WTC11 (cell line): ENCODE data around the gene WBP2NL.

Experiments
- IRF2 ChIP-seq: sonication (generic); formaldehyde crosslinking; IDR thresholded peaks from 2 replicates; pipeline ENCODE4 v1.8.0; 2022; ENCODE audit warnings: low read depth, missing genetic modification reagents, borderline replicate concordance
- NR2C2 ChIP-seq: sonication (generic); formaldehyde crosslinking; IDR thresholded peaks from 2 replicates; pipeline ENCODE4 v1.8.0; 2022; ENCODE audit warnings: mild to moderate bottlenecking, missing genetic modification reagents
- RELA ChIP-seq: sonication (generic); formaldehyde crosslinking; IDR thresholded peaks from 2 replicates; pipeline ENCODE4 v1.8.1; 2022; ENCODE audit warnings: missing genetic modification reagents, mild to moderate bottlenecking, borderline replicate concordance
- TP53 ChIP-seq: sonication (generic); formaldehyde crosslinking; IDR thresholded peaks from 2 replicates; pipeline ENCODE4 v1.8.1; 2023; ENCODE audit warnings: mild to moderate bottlenecking, missing genetic modification reagents
- TF ChIP-seq, protein P1 (sequence below): fragments of 200-600 bp; IDR thresholded peaks from 2 replicates; pipeline ENCODE4 v1.8.0; 2022; ENCODE audit warnings: antibody characterized with exemption
- TF ChIP-seq, protein P2 (sequence below): sonication (generic); formaldehyde crosslinking; IDR thresholded peaks from 2 replicates; pipeline ENCODE4 v1.8.0; 2022; ENCODE audit warnings: mild to moderate bottlenecking, missing genetic modification reagents
- TF ChIP-seq, protein P3 (sequence below): sonication (generic); formaldehyde crosslinking; IDR thresholded peaks from 2 replicates; pipeline ENCODE4 v1.8.1; 2023; ENCODE audit warnings: mild to moderate bottlenecking, missing genetic modification reagents
- TF ChIP-seq, protein P4 (sequence below): sonication (generic); formaldehyde crosslinking; IDR thresholded peaks from 2 replicates; pipeline ENCODE4 v1.8.0; 2022; ENCODE audit warnings: mild to moderate bottlenecking, missing genetic modification reagents
- TF ChIP-seq, protein P5 (sequence below): sonication (generic); formaldehyde crosslinking; IDR thresholded peaks from 2 replicates; pipeline ENCODE4 v1.8.1; 2022; ENCODE audit warnings: low read depth, mild to moderate bottlenecking, moderate library complexity, missing genetic modification reagents, borderline replicate concordance
- TF ChIP-seq, protein P6 (sequence below): sonication (generic); formaldehyde crosslinking; IDR thresholded peaks from 2 replicates; pipeline ENCODE4 v1.8.1; 2022; ENCODE audit warnings: mild to moderate bottlenecking, missing genetic modification reagents, moderate library complexity, borderline replicate concordance
- TF ChIP-seq, protein P7 (sequence below): sonication (generic); formaldehyde crosslinking; IDR thresholded peaks from 2 replicates; pipeline ENCODE4 v1.8.1; 2022; ENCODE audit warnings: low read depth, missing genetic modification reagents, borderline replicate concordance

DNA sequence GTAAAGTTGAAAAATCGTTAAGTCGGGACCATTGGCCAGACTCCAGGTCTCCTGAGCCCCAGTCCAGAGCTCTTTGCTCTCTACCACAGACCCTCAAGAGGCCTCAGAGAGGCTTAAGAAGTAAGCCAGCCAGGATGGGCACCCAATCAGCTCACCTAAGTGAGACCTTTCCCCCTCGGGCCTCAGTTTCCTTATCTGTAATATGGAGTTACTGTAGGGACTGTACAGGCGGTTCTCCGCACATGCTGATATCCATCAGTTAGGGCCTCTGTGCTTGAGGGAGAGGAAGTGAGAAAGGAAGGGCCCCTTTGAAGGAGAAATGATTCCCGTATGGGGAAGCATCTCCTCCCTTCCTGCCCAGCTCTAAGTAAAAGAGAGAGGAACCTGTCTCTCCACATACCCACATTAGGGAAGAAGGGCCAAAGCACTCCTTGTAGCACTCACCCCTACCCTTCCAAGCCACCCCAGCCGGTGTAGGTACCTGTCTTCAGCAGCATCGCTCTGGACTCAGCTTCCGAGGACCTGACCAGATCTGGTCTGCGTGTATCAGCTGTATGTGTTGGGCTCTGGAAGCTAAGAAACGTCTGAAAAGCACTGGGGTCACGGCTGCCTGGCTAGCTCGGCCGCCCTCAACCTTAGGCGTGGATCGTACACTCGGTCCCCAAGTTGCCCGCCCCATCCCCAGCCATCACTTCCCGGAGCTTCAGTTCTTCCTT is 71.4 kb downstream of the WBP2NL start:
- TF ChIP-seq, protein P1, sequence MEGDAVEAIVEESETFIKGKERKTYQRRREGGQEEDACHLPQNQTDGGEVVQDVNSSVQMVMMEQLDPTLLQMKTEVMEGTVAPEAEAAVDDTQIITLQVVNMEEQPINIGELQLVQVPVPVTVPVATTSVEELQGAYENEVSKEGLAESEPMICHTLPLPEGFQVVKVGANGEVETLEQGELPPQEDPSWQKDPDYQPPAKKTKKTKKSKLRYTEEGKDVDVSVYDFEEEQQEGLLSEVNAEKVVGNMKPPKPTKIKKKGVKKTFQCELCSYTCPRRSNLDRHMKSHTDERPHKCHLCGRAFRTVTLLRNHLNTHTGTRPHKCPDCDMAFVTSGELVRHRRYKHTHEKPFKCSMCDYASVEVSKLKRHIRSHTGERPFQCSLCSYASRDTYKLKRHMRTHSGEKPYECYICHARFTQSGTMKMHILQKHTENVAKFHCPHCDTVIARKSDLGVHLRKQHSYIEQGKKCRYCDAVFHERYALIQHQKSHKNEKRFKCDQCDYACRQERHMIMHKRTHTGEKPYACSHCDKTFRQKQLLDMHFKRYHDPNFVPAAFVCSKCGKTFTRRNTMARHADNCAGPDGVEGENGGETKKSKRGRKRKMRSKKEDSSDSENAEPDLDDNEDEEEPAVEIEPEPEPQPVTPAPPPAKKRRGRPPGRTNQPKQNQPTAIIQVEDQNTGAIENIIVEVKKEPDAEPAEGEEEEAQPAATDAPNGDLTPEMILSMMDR: no peak
- TF ChIP-seq, protein P2, sequence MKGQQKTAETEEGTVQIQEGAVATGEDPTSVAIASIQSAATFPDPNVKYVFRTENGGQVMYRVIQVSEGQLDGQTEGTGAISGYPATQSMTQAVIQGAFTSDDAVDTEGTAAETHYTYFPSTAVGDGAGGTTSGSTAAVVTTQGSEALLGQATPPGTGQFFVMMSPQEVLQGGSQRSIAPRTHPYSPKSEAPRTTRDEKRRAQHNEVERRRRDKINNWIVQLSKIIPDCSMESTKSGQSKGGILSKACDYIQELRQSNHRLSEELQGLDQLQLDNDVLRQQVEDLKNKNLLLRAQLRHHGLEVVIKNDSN: no peak
- TF ChIP-seq, protein P3, sequence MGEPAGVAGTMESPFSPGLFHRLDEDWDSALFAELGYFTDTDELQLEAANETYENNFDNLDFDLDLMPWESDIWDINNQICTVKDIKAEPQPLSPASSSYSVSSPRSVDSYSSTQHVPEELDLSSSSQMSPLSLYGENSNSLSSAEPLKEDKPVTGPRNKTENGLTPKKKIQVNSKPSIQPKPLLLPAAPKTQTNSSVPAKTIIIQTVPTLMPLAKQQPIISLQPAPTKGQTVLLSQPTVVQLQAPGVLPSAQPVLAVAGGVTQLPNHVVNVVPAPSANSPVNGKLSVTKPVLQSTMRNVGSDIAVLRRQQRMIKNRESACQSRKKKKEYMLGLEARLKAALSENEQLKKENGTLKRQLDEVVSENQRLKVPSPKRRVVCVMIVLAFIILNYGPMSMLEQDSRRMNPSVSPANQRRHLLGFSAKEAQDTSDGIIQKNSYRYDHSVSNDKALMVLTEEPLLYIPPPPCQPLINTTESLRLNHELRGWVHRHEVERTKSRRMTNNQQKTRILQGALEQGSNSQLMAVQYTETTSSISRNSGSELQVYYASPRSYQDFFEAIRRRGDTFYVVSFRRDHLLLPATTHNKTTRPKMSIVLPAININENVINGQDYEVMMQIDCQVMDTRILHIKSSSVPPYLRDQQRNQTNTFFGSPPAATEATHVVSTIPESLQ (CRISPR knock-in tag): no peak
- TF ChIP-seq, protein P4, sequence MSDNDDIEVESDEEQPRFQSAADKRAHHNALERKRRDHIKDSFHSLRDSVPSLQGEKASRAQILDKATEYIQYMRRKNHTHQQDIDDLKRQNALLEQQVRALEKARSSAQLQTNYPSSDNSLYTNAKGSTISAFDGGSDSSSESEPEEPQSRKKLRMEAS (CRISPR knock-in tag): no peak
- TF ChIP-seq IRF2 (CRISPR knock-in tag) (no peak), NR2C2 (CRISPR knock-in tag) (no peak), TP53 (CRISPR knock-in tag) (no peak), RELA (no peak)
- TF ChIP-seq, protein P5, sequence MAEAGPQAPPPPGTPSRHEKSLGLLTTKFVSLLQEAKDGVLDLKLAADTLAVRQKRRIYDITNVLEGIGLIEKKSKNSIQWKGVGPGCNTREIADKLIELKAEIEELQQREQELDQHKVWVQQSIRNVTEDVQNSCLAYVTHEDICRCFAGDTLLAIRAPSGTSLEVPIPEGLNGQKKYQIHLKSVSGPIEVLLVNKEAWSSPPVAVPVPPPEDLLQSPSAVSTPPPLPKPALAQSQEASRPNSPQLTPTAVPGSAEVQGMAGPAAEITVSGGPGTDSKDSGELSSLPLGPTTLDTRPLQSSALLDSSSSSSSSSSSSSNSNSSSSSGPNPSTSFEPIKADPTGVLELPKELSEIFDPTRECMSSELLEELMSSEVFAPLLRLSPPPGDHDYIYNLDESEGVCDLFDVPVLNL (CRISPR knock-in tag): no peak
- TF ChIP-seq, protein P6, sequence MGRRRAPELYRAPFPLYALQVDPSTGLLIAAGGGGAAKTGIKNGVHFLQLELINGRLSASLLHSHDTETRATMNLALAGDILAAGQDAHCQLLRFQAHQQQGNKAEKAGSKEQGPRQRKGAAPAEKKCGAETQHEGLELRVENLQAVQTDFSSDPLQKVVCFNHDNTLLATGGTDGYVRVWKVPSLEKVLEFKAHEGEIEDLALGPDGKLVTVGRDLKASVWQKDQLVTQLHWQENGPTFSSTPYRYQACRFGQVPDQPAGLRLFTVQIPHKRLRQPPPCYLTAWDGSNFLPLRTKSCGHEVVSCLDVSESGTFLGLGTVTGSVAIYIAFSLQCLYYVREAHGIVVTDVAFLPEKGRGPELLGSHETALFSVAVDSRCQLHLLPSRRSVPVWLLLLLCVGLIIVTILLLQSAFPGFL (CRISPR knock-in tag): no peak
- TF ChIP-seq, protein P7, sequence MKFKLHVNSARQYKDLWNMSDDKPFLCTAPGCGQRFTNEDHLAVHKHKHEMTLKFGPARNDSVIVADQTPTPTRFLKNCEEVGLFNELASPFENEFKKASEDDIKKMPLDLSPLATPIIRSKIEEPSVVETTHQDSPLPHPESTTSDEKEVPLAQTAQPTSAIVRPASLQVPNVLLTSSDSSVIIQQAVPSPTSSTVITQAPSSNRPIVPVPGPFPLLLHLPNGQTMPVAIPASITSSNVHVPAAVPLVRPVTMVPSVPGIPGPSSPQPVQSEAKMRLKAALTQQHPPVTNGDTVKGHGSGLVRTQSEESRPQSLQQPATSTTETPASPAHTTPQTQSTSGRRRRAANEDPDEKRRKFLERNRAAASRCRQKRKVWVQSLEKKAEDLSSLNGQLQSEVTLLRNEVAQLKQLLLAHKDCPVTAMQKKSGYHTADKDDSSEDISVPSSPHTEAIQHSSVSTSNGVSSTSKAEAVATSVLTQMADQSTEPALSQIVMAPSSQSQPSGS (CRISPR knock-in tag): no peak
